Subcutaneous adipose tissue (tissue), 4 donors: ENCODE measurements around the gene HK1. TPM values are rescaled to one million over a fixed set of nuclear protein-coding genes. Genes with fewer than 3 reads are reported as not detected.

Source experiments
- CTCF ChIP-seq: fragments of 450-650 bp; IDR thresholded peaks from one replicate; pipeline ENCODE4 v1.5.1; 2016; ENCODE audit warnings: low read depth, mild to moderate bottlenecking, control low read depth, antibody characterized with exemption, moderate library complexity
- total RNA-seq, 4 donors: library from RNA; depleted of rRNA; stranded (reverse); fragments of >200 nt; gene quantifications; one replicate each; pipeline ENCODE4 v1.1.0, GENCODE V29; 2016

Gene HK1
- total RNA-seq, 4 donors from 2014 or later = 54.4 to 72.2 (median 57.8) TPM

- TF ChIP-seq CTCF = no peak
Measured at GRCh38 chr10:69290993-69291392, 12.7 kb downstream of the HK1 start.

GRCh38 chr10:69292459-69292858 is 14.2 kb downstream of the HK1 start:
- no peak for TF ChIP-seq CTCF

- no peak for TF ChIP-seq CTCF
Measured at GRCh38 chr10:69295027-69295636, 16.8 kb downstream of the HK1 start.

- TF ChIP-seq CTCF = no peak
Measured at GRCh38 chr10:69303632-69304051, 25.3 kb downstream of the HK1 start.

- TF ChIP-seq CTCF = no peak
Measured at GRCh38 chr10:69306421-69306820, 28.1 kb downstream of the HK1 start.

GRCh38 chr10:69307434-69307833 is 29.1 kb downstream of the HK1 start:
- TF ChIP-seq CTCF = no peak

- TF ChIP-seq CTCF = no peak
Measured at GRCh38 chr10:69311309-69311708, 33.0 kb downstream of the HK1 start.
